ENCODE measurements around the gene TTC3. TPM values are rescaled to one million over a fixed set of nuclear protein-coding genes. Genes with fewer than 3 reads are reported as not detected.

TTC3 gene
- total and polyA plus RNA-seq, 8 donors, result 103 to 214 (median 191) TPM

DNA sequence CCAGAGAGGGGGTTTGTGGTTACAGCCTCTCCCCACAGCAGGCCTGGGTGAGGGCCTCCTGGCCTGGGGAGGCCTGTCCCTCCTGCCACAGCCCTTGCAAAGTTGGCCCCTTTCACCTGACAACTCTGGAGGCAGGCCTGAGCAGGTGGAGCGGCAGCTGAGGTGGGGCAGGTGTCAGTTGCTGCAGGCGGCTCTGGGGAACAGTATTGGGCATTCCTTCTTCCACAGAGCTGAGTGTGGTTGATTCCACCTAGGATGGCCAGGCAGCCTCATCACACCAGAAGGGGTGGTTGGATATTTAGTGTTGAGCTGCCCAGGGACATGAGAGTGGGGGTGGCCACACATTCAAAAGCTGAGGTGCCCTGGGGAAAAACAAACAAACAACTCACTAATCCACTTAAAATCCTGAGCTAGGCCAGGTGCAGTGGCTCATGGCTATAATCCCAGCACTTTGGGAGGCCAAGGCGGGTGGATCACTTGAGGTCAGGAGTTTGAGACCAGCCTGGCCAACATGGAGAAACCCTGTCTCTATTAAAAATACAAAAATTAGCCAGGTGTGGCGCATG, 31.3 kb upstream of the TTC3 start:
- H3K4me1 ChIP-seq, result no peaks in the 10 kb centered on the region
- H3K27ac ChIP-seq, result no peak overlapping the region
- H3K9me3 ChIP-seq, result no peaks in the 10 kb centered on the region
- no peaks in the 10 kb centered on the region for H3K27me3 ChIP-seq
- H3K36me3 ChIP-seq, result no peaks in the 10 kb centered on the region
- TF ChIP-seq, protein P1, sequence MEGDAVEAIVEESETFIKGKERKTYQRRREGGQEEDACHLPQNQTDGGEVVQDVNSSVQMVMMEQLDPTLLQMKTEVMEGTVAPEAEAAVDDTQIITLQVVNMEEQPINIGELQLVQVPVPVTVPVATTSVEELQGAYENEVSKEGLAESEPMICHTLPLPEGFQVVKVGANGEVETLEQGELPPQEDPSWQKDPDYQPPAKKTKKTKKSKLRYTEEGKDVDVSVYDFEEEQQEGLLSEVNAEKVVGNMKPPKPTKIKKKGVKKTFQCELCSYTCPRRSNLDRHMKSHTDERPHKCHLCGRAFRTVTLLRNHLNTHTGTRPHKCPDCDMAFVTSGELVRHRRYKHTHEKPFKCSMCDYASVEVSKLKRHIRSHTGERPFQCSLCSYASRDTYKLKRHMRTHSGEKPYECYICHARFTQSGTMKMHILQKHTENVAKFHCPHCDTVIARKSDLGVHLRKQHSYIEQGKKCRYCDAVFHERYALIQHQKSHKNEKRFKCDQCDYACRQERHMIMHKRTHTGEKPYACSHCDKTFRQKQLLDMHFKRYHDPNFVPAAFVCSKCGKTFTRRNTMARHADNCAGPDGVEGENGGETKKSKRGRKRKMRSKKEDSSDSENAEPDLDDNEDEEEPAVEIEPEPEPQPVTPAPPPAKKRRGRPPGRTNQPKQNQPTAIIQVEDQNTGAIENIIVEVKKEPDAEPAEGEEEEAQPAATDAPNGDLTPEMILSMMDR (IDR thresholded peaks at IDR 0.05), result no peak
- DNase-seq, result no peak
- ATAC-seq, result no peak
- no peak overlapping the region for H3K4me3 ChIP-seq
- intact Hi-C loops (cut with DNase I), result no loop called here

DNA sequence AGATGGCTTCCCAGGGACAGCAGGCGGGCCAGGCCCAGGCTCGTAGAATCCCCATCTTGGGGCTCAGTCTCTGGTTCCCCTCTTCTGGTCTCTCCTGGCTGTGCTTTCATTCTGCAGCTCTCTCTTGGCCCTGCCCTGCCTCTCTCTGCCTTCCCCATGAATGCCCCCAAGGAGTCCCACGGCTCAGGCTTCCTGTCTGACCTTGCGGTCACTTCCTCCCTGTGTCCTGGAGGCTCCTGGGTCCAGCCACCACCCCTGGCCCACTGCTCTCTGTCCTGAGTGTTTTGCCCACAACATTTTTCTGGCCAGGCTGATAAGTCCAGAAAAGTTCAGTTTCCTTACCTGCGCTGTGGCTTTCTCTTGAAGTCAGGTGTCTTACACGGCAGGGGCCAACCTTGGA, 29.2 kb upstream of the TTC3 start:
- ATAC-seq (no peak), DNase-seq (no peak)
- H3K27ac ChIP-seq, result no peak overlapping the region
- intact Hi-C loops (cut with DNase I), result no loop called here
- no peaks in the 10 kb centered on the region for H3K4me1 ChIP-seq
- H3K9me3 ChIP-seq, result no peaks in the 10 kb centered on the region
- TF ChIP-seq, protein P1 (IDR thresholded peaks at IDR 0.05), result no peak
- no peaks in the 10 kb centered on the region for H3K36me3 ChIP-seq
- no peaks in the 10 kb centered on the region for H3K27me3 ChIP-seq
- no peak overlapping the region for H3K4me3 ChIP-seq

DNA sequence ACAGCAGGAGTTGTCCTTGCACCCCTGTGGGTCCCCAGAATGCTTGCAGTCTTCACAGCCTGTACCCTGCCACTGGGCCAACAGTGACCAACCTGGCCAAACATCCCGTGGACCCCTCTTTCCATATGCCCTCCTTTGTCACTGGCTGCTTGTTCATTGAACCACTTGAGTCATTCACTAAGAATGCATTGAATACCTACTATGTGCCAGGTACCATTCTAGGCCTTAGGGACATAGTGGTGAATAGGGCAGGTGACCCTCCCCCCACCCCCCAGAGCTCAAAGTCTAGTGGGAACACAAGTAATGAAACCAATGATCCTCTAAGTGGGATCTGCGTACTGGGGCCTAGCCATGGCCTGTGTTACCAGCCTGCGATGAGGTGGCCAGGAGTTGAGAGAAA, 28.4 kb upstream of the TTC3 start:
- no peak overlapping the region for H3K27ac ChIP-seq
- no peak overlapping the region for H3K4me3 ChIP-seq
- H3K36me3 ChIP-seq, result no peaks in the 10 kb centered on the region
- H3K27me3 ChIP-seq, result no peaks in the 10 kb centered on the region
- no peak for DNase-seq
- H3K9me3 ChIP-seq, result no peaks in the 10 kb centered on the region
- intact Hi-C loops (cut with DNase I), result no loop called here
- no peak for ATAC-seq
- TF ChIP-seq, protein P1 (IDR thresholded peaks at IDR 0.05), result no peak
- no peaks in the 10 kb centered on the region for H3K4me1 ChIP-seq

DNA sequence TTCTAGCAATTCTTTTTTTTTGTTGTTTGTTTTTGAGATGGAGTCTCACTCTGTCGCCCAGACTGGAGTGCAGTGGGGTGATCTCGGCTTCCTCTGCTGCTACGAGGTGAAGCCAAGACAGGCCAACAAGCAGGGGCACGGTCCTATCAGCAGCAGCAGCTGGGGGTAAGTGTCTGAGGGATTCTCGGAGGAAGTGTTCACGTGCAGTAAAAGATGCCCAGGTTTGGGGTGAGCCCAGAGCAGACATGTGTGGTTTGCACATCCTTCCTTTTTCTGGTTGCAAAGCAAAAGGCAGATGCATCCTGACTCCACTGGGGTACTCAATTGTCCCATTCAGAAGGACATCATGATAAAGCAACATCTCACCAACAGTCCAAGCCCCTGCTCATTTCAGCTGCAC, 27.9 kb upstream of the TTC3 start:
- no peak overlapping the region for H3K27ac ChIP-seq
- no peaks in the 10 kb centered on the region for H3K9me3 ChIP-seq

DNA sequence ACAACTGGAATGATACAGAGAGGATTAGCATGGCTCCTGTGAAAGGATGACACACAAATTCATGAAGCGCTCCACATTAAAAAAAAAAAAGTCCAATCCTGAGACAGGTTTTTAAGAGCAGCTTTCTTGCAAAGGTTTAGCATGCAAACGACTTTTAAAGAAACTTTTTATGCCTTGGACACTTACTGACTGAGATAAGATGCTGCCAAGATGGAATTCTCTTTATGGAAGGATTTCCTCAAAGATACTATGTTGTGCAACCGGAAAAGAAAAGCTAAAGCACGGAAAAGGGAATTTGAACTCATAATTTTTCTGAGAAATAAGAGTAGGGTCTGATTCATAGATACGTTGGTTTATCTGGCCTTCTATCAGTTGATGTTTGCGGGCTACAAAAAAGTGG, 27.5 kb upstream of the TTC3 start:
- Histone ChIP-seq H3K36me3 (no peaks in the 10 kb centered on the region), H3K4me1 (no peaks in the 10 kb centered on the region), H3K27ac (no peak overlapping the region), H3K27me3 (no peaks in the 10 kb centered on the region), H3K4me3 (no peak overlapping the region), H3K9me3 (no peaks in the 10 kb centered on the region)
- intact Hi-C loops (cut with DNase I), result no loop called here
- TF ChIP-seq, protein P1 (IDR thresholded peaks at IDR 0.05), result no peak
- DNase-seq (no peak), ATAC-seq (no peak)

More for the DNA sequence above, 27.9 kb upstream of the TTC3 start:
- Histone ChIP-seq H3K4me3 (no peak overlapping the region), H3K4me1 (no peaks in the 10 kb centered on the region), H3K27me3 (no peaks in the 10 kb centered on the region), H3K36me3 (no peaks in the 10 kb centered on the region)
- ATAC-seq, result no peak
- TF ChIP-seq, protein P1 (IDR thresholded peaks at IDR 0.05), result no peak
- no peak for DNase-seq
- intact Hi-C loops (cut with DNase I), result no loop called here
